NCI-H524 treated with DMSO at 0.1 percent for 48 hours (cell line): ENCODE data around the gene SCAI.
"Not testable (repeated sequence)": the region's sequence is repeated elsewhere in the genome, so short reads cannot be mapped to it uniquely, and the experiment has no call there.

ENCODE experiments used
- DNase-seq: peaks from one replicate; lab custom pipeline; 2025; lab: John Stamatoyannopoulos, UW

SCAI gene

DNA sequence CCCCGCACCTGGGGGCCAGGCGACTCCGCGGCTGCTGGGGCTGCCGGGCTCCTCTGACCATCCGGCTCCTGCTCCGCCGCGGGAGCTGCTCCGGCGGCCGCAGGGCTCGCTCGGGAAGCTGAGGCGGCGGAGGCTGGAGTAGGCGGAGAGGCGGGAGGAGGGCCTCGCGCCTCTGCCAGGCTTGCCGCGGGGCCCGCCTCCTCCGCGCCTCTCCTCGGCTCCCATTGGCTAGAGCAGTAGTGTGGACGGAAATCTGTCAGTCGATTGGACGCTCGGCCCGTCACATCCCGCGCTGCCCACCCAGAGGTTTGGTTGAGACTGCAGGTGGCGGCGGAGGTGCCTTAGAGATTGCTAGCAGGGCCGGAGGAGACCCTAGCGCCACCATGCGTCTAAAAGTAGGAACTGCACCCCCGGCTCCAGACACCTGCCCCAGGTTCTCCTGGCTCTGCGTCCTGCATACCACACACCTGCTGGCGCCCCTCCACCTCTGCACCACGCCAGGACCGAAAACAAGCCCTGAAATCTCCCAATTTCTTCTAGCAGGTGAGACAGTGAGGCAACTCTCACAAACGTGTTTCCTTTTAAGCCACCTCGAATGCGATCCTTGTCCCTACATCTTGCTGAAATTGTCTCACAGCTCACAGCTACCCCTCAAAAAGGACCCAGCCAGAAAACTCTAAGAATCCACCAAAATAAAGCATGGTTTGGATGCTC lies at the start of gene SCAI:
SCAI (minus strand) TSS at position 152 of the 714 bp plus-strand sequence; CDS start at position 61, 91 bp downstream.
- peak; percentile 93 for DNase-seq

DNA sequence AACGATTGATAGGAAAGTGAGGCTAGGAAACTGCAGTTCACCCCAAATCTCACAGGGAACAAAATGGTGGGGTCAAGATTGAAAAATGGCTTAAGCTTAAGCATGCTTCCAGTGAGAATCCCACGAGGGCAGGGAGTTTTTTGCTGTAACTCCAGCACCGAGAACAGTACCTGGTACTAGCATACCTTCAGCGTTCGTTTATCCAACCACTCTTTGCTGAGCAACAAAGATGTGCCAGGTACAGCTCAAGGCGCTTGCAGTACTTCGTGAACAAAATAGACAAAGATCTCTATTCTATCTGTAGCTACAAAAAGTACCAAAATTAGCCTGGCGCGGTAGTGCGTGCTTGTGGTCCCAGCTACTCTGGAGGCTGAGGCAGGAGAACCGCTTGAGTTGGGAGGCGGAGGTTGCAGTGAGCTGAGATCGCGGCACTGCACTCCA lies 47.1 kb upstream of the SCAI start:
- no peak for DNase-seq

DNA sequence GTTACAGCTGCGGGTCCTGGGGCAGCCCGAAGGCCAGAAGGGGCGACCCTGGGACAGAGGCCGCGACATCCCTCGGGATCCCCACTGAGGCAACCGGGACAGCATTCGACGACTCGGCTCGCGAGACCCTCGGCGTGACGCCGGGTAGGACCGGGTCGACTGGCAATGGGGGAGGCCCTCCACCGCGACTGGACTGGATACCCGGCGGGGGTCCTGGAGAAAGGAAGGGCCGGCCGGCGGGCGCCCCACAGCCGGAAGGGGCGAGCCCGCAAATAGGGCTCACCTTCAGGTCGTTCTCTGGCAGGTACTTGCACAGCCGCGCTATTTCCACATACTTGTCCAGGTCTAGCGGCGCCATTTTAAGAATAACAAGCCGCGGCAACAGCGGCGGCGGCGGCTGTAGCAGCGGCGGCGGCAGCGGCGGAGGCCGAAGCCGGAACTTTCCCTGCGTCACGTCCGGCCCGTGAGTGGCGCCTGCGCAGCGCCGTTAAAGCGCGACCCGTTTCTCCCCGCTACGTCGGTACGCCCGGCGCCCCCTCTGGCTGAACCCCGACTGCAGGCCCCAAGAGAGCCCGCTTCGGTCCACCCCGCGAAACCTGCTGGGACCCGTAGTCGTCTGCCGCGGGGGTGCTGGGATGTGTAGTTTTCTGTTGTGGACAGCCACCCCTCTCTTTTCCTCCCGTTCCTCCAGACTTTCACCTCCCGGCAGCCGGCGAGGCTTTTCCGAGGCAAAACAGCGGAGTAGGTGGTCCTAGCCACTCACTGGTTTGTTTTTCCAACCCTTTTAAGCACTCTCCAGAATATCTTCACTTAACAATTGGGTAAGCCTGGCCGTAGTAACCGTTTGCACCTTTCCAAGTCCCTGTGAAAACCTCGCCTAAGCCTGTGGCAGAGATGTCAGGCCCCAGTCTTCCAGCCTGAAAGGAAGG lies 46.3 kb upstream of the SCAI start, which contains the start of gene PPP6C:
PPP6C (minus strand) TSS at position 443 of the 929 bp plus-strand sequence; CDS start at position 358, 85 bp downstream.
- DNase-seq = peak; percentile 88

DNA sequence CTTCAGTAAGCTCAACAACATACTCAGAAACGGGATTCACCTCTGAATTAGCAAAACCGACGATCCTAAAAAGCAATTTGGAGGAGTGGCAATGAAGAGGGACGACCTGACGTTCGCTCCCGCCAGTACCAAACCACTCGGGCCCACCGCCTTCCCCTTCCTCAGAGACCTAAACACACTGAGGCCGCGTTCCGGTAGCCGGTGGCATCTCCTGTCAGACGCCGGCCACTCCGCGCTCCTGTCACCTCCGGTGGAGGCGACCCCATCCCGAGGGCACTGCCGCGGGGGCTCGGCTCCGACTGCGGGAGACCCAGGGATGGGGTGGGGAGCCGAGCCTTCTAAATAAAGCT lies 45.7 kb upstream of the SCAI start:
- no peak for DNase-seq

DNA sequence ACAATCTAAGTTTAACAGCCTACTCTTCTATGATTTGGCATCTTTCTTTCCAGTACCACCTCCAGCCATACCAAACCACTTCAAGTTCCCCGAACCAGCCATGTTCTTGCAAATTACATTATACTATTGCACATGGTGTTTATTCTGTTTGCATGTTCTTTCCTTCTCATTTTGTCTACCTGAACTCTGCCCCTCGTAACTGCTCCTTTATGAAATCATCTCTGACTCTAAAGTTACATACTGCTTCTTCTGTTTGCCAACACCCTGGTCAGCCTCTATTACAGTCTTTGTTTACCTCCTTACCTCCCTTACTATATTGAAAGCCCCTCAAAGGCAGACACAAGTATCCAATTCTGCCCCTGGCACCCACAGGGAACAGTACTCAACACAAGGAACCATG lies 40.2 kb upstream of the SCAI start:
- DNase-seq = no peak

DNA sequence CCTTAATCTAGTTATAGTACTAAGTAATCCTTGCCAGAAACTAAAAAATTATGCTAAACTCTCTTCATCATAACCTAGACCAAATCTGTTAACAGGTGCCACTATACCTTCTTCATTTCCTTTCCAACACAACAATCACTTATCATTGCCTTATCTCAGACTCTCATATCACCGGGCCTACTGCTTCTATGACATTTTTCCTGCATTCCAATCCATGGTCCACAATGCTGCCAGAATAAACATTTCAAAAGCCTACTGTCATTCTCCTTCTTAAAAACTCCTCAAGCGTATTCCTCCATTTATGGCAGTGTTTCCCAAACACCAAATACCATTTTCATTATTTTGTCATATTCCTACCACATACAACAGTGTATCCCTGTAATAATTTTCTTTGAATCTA lies 39.7 kb upstream of the SCAI start:
- DNase-seq = no peak

DNA sequence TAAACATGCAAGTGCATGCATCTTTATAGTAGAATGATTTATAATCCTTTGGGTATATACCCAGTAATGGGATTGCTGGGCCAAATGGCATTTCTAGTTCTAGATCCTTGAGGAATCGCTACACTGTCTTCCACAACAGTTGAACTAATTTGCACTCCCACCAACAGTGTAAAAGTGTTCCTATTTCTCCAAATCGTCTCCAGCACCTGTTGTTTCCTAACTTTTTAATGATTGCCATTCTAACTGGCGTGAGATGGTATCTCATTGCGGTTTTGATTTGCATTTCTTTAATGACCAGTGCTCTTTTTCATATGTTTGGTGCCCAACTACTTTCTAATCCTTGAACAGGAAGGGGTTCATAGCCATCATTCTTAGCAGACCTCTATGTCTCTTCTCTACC lies 38.4 kb upstream of the SCAI start:
- not testable (repeated sequence) for DNase-seq

DNA sequence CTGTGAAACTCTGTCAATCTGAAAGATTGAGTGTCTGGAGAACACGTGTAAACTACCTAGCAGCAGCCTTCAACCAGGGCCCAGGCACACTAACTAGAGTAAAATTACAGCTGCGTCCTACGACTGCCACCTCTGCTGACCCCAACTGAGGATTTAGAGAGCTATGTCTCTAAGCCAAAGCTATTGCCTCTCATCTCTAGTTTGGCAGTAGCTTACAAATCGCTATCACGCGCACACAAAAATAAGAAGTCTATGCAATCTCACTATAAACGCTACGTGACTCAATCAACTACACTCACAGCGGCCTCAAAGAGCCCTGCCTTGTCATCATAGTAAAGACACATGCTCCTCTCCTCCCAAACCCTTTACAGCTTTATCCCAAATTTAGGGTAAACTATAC lies 37.5 kb upstream of the SCAI start:
- DNase-seq = no peak

DNA sequence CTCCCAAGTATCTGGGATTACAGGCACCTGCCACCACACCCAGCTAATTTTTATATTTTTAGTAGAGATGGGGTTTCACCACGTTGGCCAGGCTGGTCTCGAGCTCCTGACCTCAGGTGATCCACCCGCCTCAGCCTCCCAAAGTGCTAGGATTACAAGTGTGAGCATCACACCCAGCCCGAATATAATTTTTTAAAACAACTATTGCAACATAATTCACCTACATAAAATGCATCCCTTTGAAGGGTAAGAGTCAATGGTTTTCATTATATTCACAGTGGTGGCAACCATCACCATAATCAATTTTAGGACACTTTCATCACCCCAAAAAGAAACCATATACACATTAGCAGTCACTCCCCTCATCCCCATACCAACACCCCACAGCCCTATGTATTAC lies 36.4 kb upstream of the SCAI start:
- not testable (repeated sequence) for DNase-seq

DNA sequence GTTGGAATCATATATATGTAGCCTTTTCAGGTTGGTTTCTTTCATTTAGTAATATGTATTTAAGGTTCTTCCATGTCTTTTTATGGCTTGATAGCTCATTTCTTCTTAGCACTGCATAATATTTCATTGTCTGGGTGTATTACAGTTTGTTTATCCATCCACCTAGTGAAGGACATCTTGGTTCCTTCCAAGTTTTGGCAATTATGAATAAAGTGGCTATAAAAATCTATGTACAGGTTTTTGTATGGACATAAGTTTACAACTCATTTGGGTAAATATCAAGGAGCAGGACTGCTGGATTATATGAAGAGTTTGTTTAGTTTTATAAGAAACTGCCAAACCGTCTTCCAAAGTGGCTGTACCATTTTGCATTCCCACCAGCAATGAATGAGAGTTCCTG lies 34.6 kb upstream of the SCAI start:
- no peak for DNase-seq

DNA sequence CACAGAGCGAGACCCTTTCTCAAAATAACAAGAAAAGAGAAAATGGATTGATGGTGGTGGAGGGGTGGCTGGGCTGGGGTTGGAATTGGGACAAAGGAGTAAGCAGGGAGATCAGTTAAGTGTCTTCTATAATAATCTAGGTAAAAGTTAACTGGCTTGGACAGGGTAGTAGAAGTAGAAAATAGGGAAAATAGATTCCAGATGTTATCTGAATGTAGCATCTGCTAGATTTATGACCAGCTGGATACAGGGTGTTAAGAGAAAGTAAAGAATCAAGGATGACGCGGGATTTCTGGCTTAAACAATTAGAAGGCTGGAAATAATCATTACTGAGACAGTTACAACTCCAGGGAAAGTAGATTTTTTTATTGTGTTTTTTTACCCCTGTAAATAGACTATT lies 33.3 kb upstream of the SCAI start:
- DNase-seq = no peak

DNA sequence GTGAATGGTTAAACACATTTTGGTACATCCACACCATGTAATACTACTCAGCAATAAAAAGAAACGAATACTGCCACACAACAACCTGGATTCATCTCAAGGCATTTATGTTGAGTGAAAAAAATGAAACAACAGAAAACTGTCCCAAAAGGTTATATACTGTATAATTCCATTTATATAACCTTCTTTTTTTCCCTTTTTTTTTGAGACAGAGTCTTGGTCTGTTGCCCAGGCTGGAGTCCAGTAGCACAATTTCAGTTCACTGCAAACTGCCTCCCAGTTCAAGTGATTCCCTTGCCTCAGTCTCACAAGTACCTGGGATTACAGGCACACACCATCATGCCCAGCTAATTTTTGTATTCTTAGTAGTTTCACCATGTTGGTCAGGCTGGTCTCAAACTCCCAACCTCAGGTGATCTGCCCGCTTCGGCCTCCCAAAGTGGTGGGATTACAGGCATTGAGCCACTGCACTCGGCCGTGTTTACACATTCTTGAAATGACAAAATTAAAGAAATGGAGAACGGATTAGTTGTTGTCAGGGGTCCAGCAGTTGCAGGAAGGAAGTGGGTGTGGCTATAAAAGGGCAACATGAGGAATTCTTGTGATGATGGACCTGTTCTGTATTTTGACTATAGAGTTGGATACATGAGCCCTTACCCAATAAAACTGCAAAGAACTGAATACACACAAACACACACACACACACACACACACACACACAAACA lies 28.9 kb upstream of the SCAI start:
- DNase-seq = no peak

DNA sequence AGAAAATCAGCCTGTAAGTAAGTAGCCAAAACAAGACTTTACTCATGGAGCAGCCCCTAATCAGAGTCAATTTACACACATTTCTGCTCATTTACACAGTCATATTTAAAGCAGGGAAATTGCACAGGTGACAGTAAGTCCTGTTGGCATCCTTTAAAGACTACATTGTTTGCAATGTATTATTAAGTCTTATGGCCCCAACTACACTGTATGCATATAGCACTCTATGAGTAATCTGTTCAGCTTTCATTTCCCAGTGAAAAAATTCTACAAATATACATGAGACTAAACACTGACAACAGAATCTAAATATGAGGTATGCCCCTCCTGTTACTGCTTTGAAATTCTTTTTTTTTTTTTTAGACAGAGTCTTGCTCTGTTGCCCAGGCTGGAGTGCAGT lies 26.6 kb upstream of the SCAI start:
- no peak for DNase-seq

DNA sequence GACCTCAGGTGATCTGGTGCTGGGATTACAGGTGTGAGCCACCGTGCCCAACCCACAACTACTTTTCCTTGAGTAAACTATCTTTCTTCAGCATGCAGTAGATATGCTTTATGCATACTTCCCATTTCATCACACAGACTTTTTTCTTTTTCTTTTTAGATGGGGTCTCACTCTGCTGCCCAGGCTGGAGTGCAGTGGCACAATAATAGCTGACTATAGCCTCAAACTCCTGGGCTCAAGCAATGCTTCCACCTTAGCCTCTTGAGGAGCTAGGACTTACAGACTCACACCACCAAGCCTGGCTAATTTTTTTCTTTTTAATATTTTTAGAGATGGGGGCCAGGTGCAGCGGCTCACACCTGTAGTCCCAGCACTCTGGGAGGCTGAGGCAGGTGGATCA lies 23.4 kb upstream of the SCAI start:
- no peak for DNase-seq

DNA sequence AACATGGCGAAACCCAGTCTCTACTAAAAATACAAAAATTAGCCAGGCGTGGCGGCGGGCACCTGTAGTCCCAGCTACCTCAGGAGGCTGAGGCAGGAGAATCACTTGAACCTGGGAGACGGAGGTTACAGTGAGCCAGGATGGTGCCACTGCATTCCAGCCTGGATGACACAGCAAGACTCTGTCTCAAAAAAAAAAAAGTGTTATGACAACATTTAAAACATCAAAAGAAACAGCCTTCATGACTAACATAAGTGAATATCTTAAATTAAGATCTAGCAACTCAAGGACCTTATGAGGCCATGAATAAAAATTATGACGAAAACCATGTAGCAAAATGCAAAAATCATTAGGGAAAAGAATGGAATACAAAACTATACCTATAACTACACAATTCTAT lies 19.6 kb upstream of the SCAI start:
- not testable (repeated sequence) for DNase-seq

DNA sequence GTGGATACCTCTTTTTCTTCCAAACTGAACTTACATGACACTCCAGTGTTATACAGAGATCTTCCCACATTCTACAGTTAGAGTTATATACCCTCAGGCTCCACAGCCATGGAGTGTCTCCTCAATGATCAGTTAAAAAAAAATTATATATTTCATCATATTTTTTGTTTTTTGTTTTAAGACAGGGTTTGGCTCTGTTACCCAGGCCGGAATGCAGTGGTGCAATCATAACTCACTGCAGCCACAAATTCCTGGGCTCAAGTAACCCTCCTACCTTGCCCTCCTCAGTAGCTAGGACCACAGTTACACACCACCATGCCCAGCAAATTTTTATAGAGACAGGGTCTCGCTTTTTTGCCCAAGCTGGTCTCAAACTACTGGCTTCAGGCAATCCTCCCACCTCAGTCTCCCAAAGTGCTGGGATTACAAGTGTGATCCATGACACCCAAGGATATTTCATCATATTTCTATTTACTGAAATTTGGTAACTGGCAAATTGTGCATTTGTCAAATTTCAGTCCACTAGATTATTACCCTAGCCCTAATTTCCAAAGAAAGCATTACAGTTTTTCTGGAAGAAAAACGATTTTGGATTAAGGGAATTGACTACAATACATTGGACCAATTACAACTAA lies 18.1 kb upstream of the SCAI start:
- no peak for DNase-seq

DNA sequence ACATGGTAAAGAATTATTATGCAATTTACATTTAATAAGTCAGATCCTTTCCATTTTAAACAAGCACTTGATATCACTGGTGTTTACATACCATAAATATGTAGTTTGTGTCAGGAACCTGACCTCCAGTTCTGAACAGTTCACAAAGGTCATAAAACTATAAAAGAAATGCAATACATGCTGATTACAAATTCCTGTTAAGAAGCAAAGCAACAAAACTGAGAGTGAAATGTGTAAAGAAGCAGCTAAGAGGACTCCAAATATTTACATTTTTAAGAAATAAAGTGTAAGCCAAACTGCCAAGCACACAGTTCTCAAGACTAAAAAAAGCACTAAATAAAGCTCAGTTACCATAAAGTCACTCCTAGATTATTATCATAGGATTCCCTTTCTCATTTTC lies 17.4 kb upstream of the SCAI start:
- no peak for DNase-seq

DNA sequence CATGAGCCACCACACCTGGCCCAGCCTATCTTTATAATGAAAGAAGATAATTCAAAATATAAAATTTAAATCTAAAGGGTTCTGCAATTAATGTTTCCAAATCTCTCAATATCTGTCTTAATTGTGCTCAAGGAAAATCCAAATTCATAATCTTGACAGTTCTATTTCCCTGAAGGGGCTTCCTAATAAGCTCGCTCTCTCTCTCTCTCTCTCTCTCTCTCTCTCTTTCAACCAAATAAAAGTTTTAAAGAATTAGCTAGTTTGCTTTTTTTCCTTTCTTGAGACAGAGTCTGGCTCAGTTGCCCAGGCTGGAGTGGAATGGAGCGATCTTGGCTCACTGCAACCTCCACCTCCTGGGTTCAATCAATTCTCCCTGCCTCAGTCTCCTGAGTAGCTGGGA lies 13.2 kb upstream of the SCAI start:
- DNase-seq = no peak

DNA sequence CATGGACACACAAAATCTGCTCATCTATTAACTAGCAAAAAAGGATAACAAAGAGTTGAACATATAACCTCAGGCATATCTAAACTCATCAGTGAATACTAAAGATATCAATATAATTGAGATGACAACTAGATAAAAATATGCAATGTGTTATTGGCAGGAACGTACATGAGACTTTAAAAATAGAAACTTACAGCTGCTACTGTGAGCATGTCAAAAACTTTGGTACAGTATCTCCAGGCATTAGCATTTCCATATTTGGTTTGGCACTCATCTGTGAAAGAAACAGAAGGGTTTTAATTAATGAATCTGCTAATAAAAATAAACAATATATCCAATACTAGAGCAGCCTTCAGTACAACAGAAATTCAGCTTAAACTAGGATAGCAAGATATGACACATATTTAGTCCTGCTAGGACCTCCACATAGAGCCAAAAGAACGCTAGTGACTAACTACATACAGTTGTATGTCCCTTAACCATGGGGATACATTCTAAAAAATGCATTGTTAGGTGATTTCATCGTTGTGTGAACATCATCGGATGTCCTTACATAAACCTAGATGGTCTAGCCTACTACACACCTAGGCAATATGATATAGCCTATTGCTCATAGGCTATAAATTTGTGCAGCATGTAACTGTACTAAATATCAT lies 10.5 kb upstream of the SCAI start:
- no peak for DNase-seq

DNA sequence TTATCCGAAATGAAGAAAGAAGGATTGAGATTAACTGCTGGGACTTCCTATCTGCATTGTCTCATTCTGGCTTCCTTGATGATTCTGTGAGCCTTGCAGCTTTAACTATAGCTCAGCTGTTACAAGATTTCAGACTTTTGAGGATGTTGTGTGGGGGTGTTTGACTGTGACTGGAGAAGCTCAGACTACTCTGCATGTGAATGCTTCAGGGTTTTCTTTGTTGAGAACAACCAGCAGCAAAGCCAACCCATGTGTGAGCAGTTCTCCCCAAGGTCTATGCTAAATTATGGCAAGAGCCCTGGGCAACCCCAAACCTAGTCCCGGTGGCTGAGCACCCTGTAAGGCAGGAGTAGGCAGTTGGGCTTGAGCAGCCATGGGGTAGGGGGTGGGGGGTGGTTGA lies 8.4 kb upstream of the SCAI start:
- DNase-seq = no peak
